Gastroesophageal sphincter (tissue), 4 donors: ENCODE results near the gene CD302. TPM values are rescaled to one million over a fixed set of nuclear protein-coding genes. Genes with fewer than 3 reads are reported as not detected.

Experiments used
- ATAC-seq: fragments of 150-250 bp; one replicate; pipeline ENCODE4 v1.9.1; 2016; ENCODE audit warnings: mild to moderate bottlenecking, moderate library complexity
- H3K27ac ChIP-seq, 4 donors: fragments of 200-600 bp; sonication (generic) in 3 of 4; 1 replicate in 3 of 4; 2 replicates in 1 of 4; pipeline ENCODE4 v1.5.1; 2016 to 2019
- H3K27me3 ChIP-seq: fragments of 200-600 bp; sonication (generic); one replicate; pipeline ENCODE4 v1.5.1; 2019
- H3K36me3 ChIP-seq, 2 donors: fragments of 200-600 bp; sonication (generic); one replicate each; pipeline ENCODE4 v1.5.1; 2019; ENCODE audit warnings: control low read depth in 1 of 2
- H3K4me1 ChIP-seq, 3 donors: fragments of 200-600 bp; sonication (generic); 1 replicate in 2 of 3; 2 replicates in 1 of 3; pipeline ENCODE4 v1.5.1; 2016 to 2019; ENCODE audit warnings: control low read depth in 2 of 3
- H3K4me3 ChIP-seq, 2 donors: fragments of 200-600 bp; sonication (generic); one replicate each; pipeline ENCODE4 v1.5.1; 2019; ENCODE audit warnings: mild to moderate bottlenecking in 1 of 2, moderate library complexity in 1 of 2
- H3K9me3 ChIP-seq, 3 donors: fragments of 200-600 bp; sonication (generic); one replicate each; pipeline ENCODE4 v1.5.1; 2017 to 2019; ENCODE audit warnings: control low read depth in 2 of 3
- CTCF ChIP-seq, 4 experiments: fragments of 200-600 bp in 2 of 4; fragments of 450-650 bp in 2 of 4; sonication (generic) in 1 of 4; IDR thresholded peaks; one replicate each; pipeline ENCODE4 v1.5.1; 2017 to 2019; ENCODE audit warnings: antibody characterized with exemption in 4 of 4, mild to moderate bottlenecking in 2 of 4, moderate library complexity in 2 of 4
- EP300 ChIP-seq: sonication (generic); formaldehyde crosslinking; IDR thresholded peaks from one replicate; pipeline ENCODE4 v1.6.1; 2017; ENCODE audit warnings: antibody characterized with exemption, mild to moderate bottlenecking
- POLR2A ChIP-seq, 2 donors: fragments of 450-650 bp; IDR thresholded peaks; one replicate each; pipeline ENCODE4 v1.6.1; 2017; ENCODE audit warnings: antibody characterized with exemption in 2 of 2, mild to moderate bottlenecking in 2 of 2, moderate library complexity in 1 of 2
- POLR2AphosphoS5 ChIP-seq: sonication (generic); formaldehyde crosslinking; IDR thresholded peaks from one replicate; pipeline ENCODE4 v1.6.1; 2017; ENCODE audit warnings: antibody characterized with exemption
- WGBS, 2 donors: methylation state at CpG; one replicate each; pipeline ENCODE4 v1.1.5; 2018; ENCODE audit warnings: low coverage in 1 of 2; 5-methylcytosine and 5-hydroxymethylcytosine counted together
- total RNA-seq, 4 donors: library from RNA; depleted of rRNA; stranded (reverse); fragments of >200 nt; gene quantifications; one replicate each; pipeline ENCODE4 v1.1.0, GENCODE V29; 2016

The CD302 gene
- total RNA-seq, 4 donors from 2014 or later, result 19.0 to 60.0 (median 38.5) TPM

DNA sequence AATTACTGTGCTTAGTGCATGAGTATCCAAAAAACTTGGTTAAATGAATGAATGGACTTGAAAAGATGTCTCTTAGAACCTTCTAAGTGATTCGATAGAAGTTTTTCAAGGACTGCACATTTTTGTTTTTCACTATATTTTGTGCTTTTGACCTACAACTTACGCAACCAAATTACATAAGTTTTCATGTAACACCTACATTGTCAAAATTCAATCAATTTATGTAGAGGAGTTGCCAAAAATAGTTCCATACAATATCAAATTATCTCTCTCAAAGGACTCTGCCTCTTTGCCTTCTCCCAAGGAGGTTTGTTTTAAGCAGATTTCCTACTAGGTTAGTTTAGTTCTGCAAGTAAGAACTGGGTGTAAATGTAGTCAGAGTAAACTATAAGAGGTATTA is 75.4 kb downstream of the CD302 start:
- WGBS, 2 donors, result 89 to 91% methylated on average over 2 of the region's 2 CpGs
- no peaks in the 10 kb centered on the region for H3K9me3 ChIP-seq
- H3K4me1 ChIP-seq, result peaks cover 7 to 69% (median 10%) of the 10 kb centered on the region in 3 donors
- H3K27me3 ChIP-seq, result no peaks in the 10 kb centered on the region
- TF ChIP-seq EP300 (no peak), CTCF (IDR thresholded peaks at IDR 0.05) (no peak), POLR2A (IDR thresholded peaks at IDR 0.05) (no peak), POLR2AphosphoS5 (no peak)
- no peak for ATAC-seq
- H3K27ac ChIP-seq, result no peak overlapping the region
- peaks cover 0 to 27% of the 10 kb centered on the region in 2 donors for H3K36me3 ChIP-seq
- H3K4me3 ChIP-seq, result no peak overlapping the region

DNA sequence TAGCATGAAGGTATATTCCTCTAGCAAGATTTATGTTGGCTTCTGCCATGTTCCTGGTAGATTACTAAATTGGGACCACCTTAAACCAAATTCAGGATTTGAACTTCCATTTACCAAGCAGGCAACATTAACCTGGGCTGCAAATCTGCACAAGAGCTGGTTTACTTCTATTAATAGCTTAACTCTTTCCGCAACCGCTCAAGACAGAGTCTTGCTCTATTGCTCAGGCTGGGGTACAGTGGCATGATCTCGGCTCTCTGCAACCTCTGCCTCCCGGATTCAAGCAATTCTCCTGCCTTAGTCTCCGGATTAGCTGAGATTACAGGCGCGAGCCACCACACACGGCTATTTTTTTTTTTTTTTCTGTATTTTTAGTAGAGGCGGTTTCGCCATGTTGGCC is 77.3 kb downstream of the CD302 start:
- TF ChIP-seq POLR2AphosphoS5, result no peak
- Histone ChIP-seq H3K36me3 (peaks cover 0 to 34% of the 10 kb centered on the region in 2 donors), H3K4me3 (no peak overlapping the region), H3K27me3 (no peaks in the 10 kb centered on the region), H3K9me3 (no peaks in the 10 kb centered on the region), H3K4me1 (peaks cover 7 to 86% (median 10%) of the 10 kb centered on the region in 3 donors), H3K27ac (no peak overlapping the region)
- no peak for ATAC-seq
- 85% methylated on average over 10 of the region's 10 CpGs; no CpG with 5 or more reads in 1 of the 2 donors for WGBS, 2 donors

Other genes with a start within 250 kb of the CD302 start
- 100 to 1,000 TPM in 2 of 4 donors, 10 to 100 TPM in 2; 77.9 to 198 (median 113) TPM for gene BAZ2B, start 181.7 kb downstream of the CD302 start, total RNA-seq
- gene MARCHF7, start 85.7 kb downstream of the CD302 start, total RNA-seq, result 100 to 1,000 TPM in 2 of 4 donors, 10 to 100 TPM in 2; 86.6 to 129 (median 108) TPM
- 1 to 10 TPM in 2 of 4 donors, under 1 TPM in 2; 0.62 to 4.1 (median 1.6) TPM for gene LY75, start 106.5 kb upstream of the CD302 start, total RNA-seq